DMS79 (cell line): ENCODE data around the gene PAGE2.
"Not testable (repeated sequence)": the region's sequence is repeated elsewhere in the genome, so short reads cannot be mapped to it uniquely, and the experiment has no call there.

Source experiments
- DNase-seq: peaks from one replicate; lab custom pipeline; 2025; lab: John Stamatoyannopoulos, UW

Gene PAGE2

DNA sequence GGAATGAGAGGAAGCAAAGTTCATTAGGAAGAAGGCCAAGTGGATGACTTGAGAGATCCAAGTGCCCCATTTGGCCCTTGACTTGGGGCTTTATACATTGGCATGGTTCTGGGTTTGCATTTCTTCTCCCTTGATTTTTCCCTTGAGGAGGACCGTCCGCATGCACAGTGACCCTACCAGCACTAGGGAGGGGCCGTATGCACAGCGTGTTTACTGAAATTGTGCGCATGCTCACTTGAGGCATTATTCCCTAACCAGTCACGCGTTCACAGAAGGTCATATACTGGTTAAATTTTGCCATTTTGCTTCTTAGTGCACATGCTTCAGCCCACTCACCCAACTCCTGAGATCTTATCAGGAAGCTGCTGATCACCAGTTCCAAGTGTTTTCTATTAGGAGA, 35.1 kb downstream of the PAGE2 start:
- no peak for DNase-seq

DNA sequence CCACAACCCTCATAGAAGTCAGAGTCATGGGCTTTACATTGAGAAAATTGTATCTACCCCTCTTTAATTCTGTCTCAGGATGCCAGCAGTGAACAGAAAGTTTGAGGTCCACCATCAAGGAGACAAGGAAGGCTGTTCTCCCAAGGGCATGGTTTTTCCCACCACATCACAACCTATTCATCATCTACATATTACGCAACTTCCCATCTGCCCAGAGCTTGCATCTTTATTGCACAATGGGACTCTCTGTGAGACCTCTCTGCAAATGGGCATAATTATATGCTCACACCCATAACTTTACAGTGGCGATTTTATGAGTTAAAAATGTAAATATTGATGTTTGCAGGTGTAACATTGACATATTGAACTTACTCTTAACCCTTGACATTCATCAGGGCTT, 38.9 kb downstream of the PAGE2 start:
- DNase-seq: no peak

DNA sequence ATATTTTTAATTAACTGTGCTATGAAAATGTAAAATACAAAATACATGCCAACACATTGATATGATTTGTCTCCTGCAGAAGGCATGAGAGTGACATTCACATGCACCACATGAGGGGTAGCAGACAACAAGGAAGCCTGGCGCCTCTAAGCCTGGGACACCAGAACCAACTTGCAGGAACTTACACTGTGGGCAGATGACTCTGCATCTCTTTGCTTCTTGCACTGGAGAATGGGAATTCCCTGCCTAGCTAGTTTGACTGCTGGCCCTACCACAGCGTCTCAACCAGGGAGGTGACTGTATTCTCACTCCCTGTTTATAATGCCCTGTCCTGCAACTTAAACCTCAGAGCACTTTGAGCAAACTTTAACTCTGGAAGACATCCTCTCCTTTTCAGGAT, 40.5 kb downstream of the PAGE2 start:
- no peak for DNase-seq

DNA sequence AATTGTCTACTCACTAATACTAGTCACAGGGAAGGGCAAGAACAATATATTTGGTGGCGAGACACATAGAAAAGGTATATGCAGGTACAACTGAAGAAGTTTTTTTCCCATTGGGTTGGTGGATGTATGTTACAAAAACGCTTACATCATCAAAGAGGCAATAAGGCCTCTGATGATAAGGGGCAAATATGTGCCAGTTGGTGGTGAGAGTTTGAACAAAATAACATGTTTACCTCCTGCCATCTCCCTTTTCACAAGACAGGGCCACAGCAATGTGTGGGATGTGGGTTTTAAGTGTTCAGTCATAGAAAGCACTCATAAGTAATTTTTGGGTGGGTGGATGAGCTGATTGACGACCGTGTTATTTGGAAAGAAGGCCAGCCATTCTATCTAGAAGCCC, 41.7 kb downstream of the PAGE2 start:
- DNase-seq: no peak

DNA sequence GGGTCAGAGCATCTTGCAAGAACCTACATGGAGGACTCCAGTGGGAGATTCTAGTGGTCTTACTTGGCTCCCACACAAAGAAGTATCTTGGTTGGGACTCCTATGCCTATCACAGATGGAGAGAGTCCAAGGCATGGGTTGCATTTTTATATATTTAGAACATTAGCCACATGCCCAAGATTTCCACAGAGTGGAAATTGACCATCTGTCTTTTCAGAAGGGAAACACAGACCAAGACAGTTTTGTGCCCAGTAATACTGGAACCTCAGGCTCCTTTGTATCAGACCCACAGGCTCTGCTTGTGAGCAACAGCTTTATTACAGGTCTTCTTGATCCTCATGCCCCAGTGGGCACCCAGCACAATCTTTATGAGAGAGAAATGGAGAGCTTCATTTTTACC, 43.6 kb downstream of the PAGE2 start:
- DNase-seq: no peak

DNA sequence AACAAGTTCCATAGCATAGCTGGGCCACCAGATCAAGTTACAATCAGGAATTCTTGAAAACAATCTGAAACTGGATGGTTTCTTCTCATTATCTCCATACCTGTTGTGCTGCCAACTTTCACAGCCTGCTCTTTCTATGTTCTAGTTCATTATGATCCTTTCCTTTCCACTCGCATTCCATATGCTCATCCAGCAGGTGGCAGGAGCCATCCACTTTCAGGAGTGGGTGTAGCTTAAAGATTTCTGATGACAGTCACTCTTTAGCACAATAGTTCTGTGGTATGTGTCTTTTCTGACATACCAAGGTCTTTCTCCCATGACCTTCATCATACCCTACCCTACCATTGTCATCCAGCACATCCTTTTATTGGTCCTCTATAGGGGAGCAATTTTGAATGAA, 46.4 kb downstream of the PAGE2 start:
- DNase-seq: no peak

DNA sequence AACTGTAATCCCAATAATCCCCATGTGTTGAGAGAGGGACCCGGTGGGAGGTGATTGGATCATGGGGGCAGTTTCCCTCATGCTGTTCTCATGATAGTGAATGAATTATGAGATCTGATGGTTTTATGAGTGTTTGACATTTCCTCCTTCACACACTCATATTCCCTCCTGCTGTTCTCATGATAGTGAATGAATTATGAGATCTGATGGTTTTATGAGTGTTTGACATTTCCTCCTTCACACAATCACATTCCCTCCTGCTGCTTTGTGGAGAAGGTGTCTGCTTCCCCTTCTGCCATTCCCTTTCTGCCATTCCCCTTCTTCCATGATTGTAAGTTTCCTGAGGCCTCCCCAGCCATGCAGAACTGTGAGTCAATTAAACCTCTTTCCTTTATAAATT, 52.0 kb downstream of the PAGE2 start:
- DNase-seq: not testable (repeated sequence)
